Kidney (tissue), 14 donors: ENCODE measurements around the gene LRFN5. TPM values are rescaled to one million over a fixed set of nuclear protein-coding genes. Genes with fewer than 3 reads are reported as not detected.

Experiments used
- DNase-seq, 5 donors: peaks; one replicate each; pipeline ENCODE4 v3.0.0-alpha.2; 2013 to 2020
- FAIRE-seq: peaks from 2 replicates; lab custom pipeline; 2012; peaks lifted over from hg19 to GRCh38; lab: Jason Lieb, UNC
- H3K27ac ChIP-seq, 2 donors: one replicate each; pipeline ENCODE4 v1.7.0; 2013; ENCODE audit warnings: low read depth in 2 of 2, low read length in 2 of 2, inconsistent platforms in 1 of 2
- H3K27me3 ChIP-seq: one replicate; pipeline ENCODE4 v1.7.1; 2013; ENCODE audit warnings: low read length, inconsistent platforms; ENCODE audit not compliant: control insufficient read depth, insufficient read depth
- H3K36me3 ChIP-seq, 3 donors: one replicate each; pipeline versions ENCODE4 v1.7.0 to v1.7.1; 2013; ENCODE audit warnings: low read length in 3 of 3, control low read depth in 1 of 3, inconsistent platforms in 1 of 3; ENCODE audit not compliant: insufficient read depth in 3 of 3, control insufficient read depth in 2 of 3
- H3K4me1 ChIP-seq, 3 donors: one replicate each; pipeline versions ENCODE4 v1.7.0 to v1.7.1; 2013; ENCODE audit warnings: low read length in 3 of 3, inconsistent platforms in 1 of 3, low read depth in 1 of 3; ENCODE audit not compliant: control insufficient read depth in 2 of 3, insufficient read depth in 2 of 3
- H3K4me3 ChIP-seq, 3 donors: one replicate each; pipeline versions ENCODE4 v1.7.0 to v1.8.1; 2013; ENCODE audit warnings: low read length in 3 of 3, control low read depth in 1 of 3, inconsistent platforms in 1 of 3
- H3K9ac ChIP-seq, 3 donors: one replicate each; pipeline versions ENCODE4 v1.7.0 to v1.7.1; 2013; ENCODE audit warnings: low read length in 3 of 3, control low read depth in 1 of 3, inconsistent platforms in 1 of 3
- H3K9me3 ChIP-seq, 3 donors: one replicate each; pipeline versions ENCODE4 v1.7.0 to v1.7.1; 2013; ENCODE audit warnings: low read length in 3 of 3, control low read depth in 1 of 3, inconsistent platforms in 1 of 3; ENCODE audit not compliant: control insufficient read depth in 2 of 3, insufficient read depth in 1 of 3
- intact Hi-C: fragments of 100-400 bp; cut with DNase I; formaldehyde crosslinking; loops from one replicate; pipeline ENCODE4 v1.11.1; 2022
- polyA plus RNA-seq: library from polyadenylated mRNA; stranded (reverse); fragments of 350-450 nt; fragmentation: Illumina TruSeq; extraction: RNeasy Lipid Tissue Mini Kit (QIAGEN cat#74804); gene quantifications from one replicate; pipeline ENCODE4 v1.2.3, GENCODE V29; 2014; ENCODE audit warnings: low read depth, low replicate concordance; ENCODE audit not compliant: insufficient read depth
- total RNA-seq: library from RNA; stranded (reverse); fragmentation: NEBNext Ultra II Directional; extraction: Animal tissue kit (Norgen Biotek cat#: 25700); gene quantifications from one replicate; pipeline ENCODE4 v1.2.1, GENCODE V29; 2021
- TF ChIP-seq, protein P1 (sequence below): IDR thresholded peaks from 3 replicates; pipeline ENCODE4 v1.5.1; 2012; ENCODE audit warnings: mild to moderate bottlenecking, moderate library complexity, borderline replicate concordance; ENCODE audit not compliant: insufficient read depth; ENCODE audit errors: extremely low read depth
- donor health status: control.
- donor health status: control.
- donor health status: control.
- donor health status: control.
- donor health status: control.
- donor health status: DM: yes; HTN: yes; CAD: no.
- donor health status: Normal renal cell carcinoma (clear cell type).

The LRFN5 gene
- total and polyA plus RNA-seq, 2 donors from 2014 or later = 1.5 to 2.4 TPM

DNA sequence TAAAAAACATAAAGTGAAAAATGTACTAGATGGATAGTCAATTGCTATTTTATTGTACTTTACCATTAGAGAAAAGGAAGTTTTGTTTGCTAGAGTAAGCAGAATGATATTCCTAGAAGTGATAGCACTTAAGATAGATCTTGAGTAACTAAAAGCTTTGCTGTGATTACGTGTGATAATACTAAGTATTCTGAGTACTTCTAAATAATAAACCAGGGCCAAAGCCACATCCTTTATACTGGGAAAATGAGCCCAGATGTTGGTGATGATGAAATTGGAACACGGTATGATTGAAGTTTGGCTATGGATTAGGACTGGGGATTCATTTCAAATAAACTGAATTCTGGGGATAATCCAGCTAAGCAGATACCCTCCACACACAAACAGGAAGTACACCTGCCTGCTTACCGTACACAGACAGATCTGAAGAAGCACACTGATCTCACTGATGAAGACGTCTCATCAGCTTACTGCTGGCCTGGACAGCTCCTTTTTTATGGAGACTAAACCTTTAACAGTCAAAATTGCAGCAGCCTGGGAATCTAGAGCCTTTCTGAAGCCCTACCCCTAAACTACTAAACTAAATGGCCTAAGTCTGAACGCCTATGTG, 199.8 kb downstream of the LRFN5 start:
- H3K27me3 ChIP-seq = no peaks in the 10 kb centered on the region
- no peaks in the 10 kb centered on the region for H3K36me3 ChIP-seq
- FAIRE-seq = no peak
- DNase-seq = no peak
- no peak overlapping the region for H3K4me3 ChIP-seq
- H3K9ac ChIP-seq = no peak overlapping the region
- H3K9me3 ChIP-seq = no peaks in the 10 kb centered on the region
- no peak overlapping the region for H3K27ac ChIP-seq
- no peaks in the 10 kb centered on the region for H3K4me1 ChIP-seq
- intact Hi-C loops = no loop called here
- TF ChIP-seq, protein P1, sequence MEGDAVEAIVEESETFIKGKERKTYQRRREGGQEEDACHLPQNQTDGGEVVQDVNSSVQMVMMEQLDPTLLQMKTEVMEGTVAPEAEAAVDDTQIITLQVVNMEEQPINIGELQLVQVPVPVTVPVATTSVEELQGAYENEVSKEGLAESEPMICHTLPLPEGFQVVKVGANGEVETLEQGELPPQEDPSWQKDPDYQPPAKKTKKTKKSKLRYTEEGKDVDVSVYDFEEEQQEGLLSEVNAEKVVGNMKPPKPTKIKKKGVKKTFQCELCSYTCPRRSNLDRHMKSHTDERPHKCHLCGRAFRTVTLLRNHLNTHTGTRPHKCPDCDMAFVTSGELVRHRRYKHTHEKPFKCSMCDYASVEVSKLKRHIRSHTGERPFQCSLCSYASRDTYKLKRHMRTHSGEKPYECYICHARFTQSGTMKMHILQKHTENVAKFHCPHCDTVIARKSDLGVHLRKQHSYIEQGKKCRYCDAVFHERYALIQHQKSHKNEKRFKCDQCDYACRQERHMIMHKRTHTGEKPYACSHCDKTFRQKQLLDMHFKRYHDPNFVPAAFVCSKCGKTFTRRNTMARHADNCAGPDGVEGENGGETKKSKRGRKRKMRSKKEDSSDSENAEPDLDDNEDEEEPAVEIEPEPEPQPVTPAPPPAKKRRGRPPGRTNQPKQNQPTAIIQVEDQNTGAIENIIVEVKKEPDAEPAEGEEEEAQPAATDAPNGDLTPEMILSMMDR = no peak

DNA sequence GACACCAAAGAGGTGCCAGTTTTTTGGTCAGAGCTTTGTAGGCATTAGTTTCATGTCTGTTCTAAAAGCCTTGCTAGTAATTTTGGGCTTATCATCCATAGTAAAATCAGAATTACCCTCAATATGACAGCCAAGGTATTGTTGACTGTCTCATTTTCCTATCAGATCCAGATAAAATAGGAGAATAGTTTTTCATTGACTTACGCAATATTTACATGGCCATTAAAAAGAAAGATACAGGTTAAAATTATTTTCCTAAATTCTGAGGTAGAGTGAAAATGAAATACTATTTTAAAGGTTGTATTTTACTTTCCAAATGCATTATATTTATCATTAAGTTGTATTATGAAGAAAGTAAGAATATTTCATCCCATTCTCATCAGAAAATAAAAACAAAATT, 203.7 kb downstream of the LRFN5 start:
- Histone ChIP-seq H3K27me3 (no peaks in the 10 kb centered on the region), H3K36me3 (no peaks in the 10 kb centered on the region), H3K27ac (no peak overlapping the region), H3K4me1 (no peaks in the 10 kb centered on the region), H3K4me3 (no peak overlapping the region), H3K9ac (no peak overlapping the region), H3K9me3 (no peaks in the 10 kb centered on the region)
- TF ChIP-seq, protein P1 = no peak
- intact Hi-C loops = no loop called here
- FAIRE-seq (no peak), DNase-seq (no peak)

DNA sequence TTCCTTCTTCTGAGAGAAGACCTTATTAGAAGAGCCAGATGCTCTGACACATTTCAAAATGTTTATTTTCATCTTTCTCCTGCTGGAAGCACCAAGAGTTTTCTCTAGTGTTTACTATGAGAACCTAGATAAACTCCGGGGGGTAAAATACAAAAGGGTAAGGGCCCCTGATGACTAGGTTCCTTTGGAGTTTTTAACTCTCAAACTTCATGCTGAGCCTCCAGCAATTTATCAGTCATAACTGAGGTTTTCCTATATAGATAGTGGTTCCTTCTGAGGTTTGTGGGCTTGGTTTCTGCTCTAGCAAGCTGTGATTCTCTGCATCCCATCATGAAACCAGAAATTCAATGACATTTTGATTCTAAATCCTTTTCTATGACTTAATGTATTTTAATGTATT, 210.9 kb downstream of the LRFN5 start:
- DNase-seq = no peak
- Histone ChIP-seq H3K4me1 (no peaks in the 10 kb centered on the region), H3K36me3 (no peaks in the 10 kb centered on the region), H3K27ac (no peak overlapping the region), H3K9me3 (no peaks in the 10 kb centered on the region), H3K27me3 (no peaks in the 10 kb centered on the region), H3K9ac (no peak overlapping the region), H3K4me3 (no peak overlapping the region)
- no peak for FAIRE-seq
- intact Hi-C loops = no loop called here
- TF ChIP-seq, protein P1 = no peak

DNA sequence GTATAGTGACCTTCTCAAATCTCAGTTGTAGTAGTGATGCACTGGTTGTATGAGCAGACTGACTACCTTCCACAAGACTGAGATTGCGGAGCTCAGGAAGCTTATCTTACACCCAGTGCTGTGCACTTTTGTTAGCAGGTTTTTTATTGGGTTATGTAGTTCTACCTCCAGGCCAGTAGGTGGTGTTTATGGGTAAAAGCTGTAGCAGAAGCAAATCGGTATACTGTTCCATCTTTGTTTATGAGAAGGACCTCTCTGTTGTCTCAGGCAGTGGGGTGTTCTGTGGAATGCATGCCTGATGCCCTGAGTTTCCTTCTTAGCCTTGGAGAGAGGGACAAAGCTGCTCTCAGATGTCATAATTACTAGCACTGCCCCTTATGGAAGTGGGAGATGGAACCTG, 217.8 kb downstream of the LRFN5 start:
- DNase-seq (no peak), FAIRE-seq (no peak)
- H3K9ac ChIP-seq = no peak overlapping the region
- peaks cover 0 to 2% (median 0%) of the 10 kb centered on the region in 3 donors for H3K9me3 ChIP-seq
- intact Hi-C loops = no loop called here
- no peak overlapping the region for H3K27ac ChIP-seq
- no peaks in the 10 kb centered on the region for H3K36me3 ChIP-seq
- no peaks in the 10 kb centered on the region for H3K27me3 ChIP-seq
- TF ChIP-seq, protein P1 = no peak
- no peak overlapping the region for H3K4me3 ChIP-seq
- no peaks in the 10 kb centered on the region for H3K4me1 ChIP-seq
